GM12878 (cell line): ENCODE results near the gene FIBCD1. TPM values are rescaled to one million over a fixed set of nuclear protein-coding genes. Genes with fewer than 3 reads are reported as not detected.

Experiments
- ASH2L ChIP-seq: fragments of 300-600, 200-600 bp; sonication (generic); IDR thresholded peaks from 2 replicates; pipeline ENCODE4 v1.6.1; 2017; ENCODE audit warnings: low read depth, mild to moderate bottlenecking, borderline replicate concordance
- ATF7 ChIP-seq: fragments of 450-650 bp; IDR thresholded peaks from 2 replicates; pipeline ENCODE4 v1.6.1; 2016; ENCODE audit warnings: low read depth, mild to moderate bottlenecking
- BHLHE40 ChIP-seq, 2 experiments: fragments of 450-650 bp in 1 of 2; IDR thresholded peaks; 2 replicates each; pipeline ENCODE4 v1.6.1; 2011 to 2017; ENCODE audit warnings: low read depth in 2 of 2, borderline replicate concordance in 1 of 2, improper control_type of control experiment in 1 of 2, low read length in 1 of 2, mild to moderate bottlenecking in 1 of 2
- CEBPB ChIP-seq, 2 experiments: fragments of 150-350 bp in 1 of 2; IDR thresholded peaks; 2 replicates each; pipeline ENCODE4 v1.6.1; 2012 to 2014; ENCODE audit warnings: low read depth in 2 of 2, low read length in 2 of 2, borderline replicate concordance in 1 of 2, inconsistent platforms in 1 of 2
- CHD4 ChIP-seq: fragments of 200-600 bp; sonication (generic); IDR thresholded peaks from 2 replicates; pipeline ENCODE4 v1.6.1; 2016; ENCODE audit warnings: mild to moderate bottlenecking
- CREM ChIP-seq: IDR thresholded peaks from 2 replicates; pipeline ENCODE4 v1.6.1; 2014; ENCODE audit warnings: antibody characterized with exemption, low read depth
- ETV6 ChIP-seq, 2 experiments: fragments of 450-650 bp in 1 of 2; IDR thresholded peaks in 1 of 2; conservative IDR thresholded peaks in 1 of 2; 2 replicates each; pipeline ENCODE4 v1.6.1; 2014; ENCODE audit warnings: antibody characterized with exemption in 1 of 2, borderline replicate concordance in 1 of 2, low read depth in 1 of 2, mild to moderate bottlenecking in 1 of 2, moderate library complexity in 1 of 2
- EZH2 ChIP-seq: IDR thresholded peaks from 2 replicates; pipeline ENCODE4 v1.6.1; 2012; ENCODE audit warnings: low read depth, mild to moderate bottlenecking, control low read depth, inconsistent platforms, low read length, borderline replicate concordance; ENCODE audit not compliant: control insufficient read depth
- HCFC1 ChIP-seq: fragments of 150-350 bp; IDR thresholded peaks from 2 replicates; pipeline ENCODE4 v1.6.1; 2014; ENCODE audit warnings: low read length
- MEF2B ChIP-seq: fragments of 450-650 bp; IDR thresholded peaks from 2 replicates; pipeline ENCODE4 v1.6.1; 2018; ENCODE audit warnings: mild to moderate bottlenecking, moderate library complexity; ENCODE audit not compliant: partially characterized antibody, poor library complexity, severe bottlenecking
- PAX8 ChIP-seq: fragments of 450-650 bp; IDR thresholded peaks from 2 replicates; pipeline ENCODE4 v1.6.1; 2017; ENCODE audit warnings: mild to moderate bottlenecking, moderate library complexity
- POLR2A ChIP-seq: IDR thresholded peaks from 2 replicates; pipeline ENCODE4 v1.6.1; 2011; ENCODE audit warnings: low read depth, mild to moderate bottlenecking, low read length
- RCOR1 ChIP-seq: conservative IDR thresholded peaks from 2 replicates; pipeline ENCODE4 v1.6.1; 2012; ENCODE audit warnings: low read depth, low read length, improper control_type of control experiment
- RUNX3 ChIP-seq: IDR thresholded peaks from 2 replicates; pipeline ENCODE4 v1.6.1; 2012; ENCODE audit warnings: low read length, inconsistent platforms
- SIN3A ChIP-seq: IDR thresholded peaks from 2 replicates; pipeline ENCODE4 v1.6.1; 2012; ENCODE audit warnings: low read depth, low read length, improper control_type of control experiment
- SIX5 ChIP-seq: IDR thresholded peaks from 2 replicates; pipeline ENCODE4 v1.6.1; 2011; ENCODE audit warnings: mild to moderate bottlenecking, low read depth, low read length, moderate library complexity; ENCODE audit not compliant: severe bottlenecking
- SMARCA5 ChIP-seq: fragments of 450-650 bp; IDR thresholded peaks from 2 replicates; pipeline ENCODE4 v1.6.1; 2017; ENCODE audit warnings: mild to moderate bottlenecking
- SP1 ChIP-seq: IDR thresholded peaks from one replicate; pipeline ENCODE4 v1.6.1; 2011; ENCODE audit warnings: low read depth, low read length
- SREBF1 ChIP-seq: IDR thresholded peaks from 2 replicates; pipeline ENCODE4 v1.6.1; 2012; ENCODE audit warnings: mild to moderate bottlenecking, low read length
- SREBF2 ChIP-seq: IDR thresholded peaks from 2 replicates; pipeline ENCODE4 v1.6.1; 2012; ENCODE audit warnings: mild to moderate bottlenecking, low read length
- STAT1 ChIP-seq: fragments of 450-650 bp; conservative IDR thresholded peaks from 2 replicates; pipeline ENCODE4 v1.6.1; 2014; ENCODE audit warnings: antibody characterized with exemption, mild to moderate bottlenecking
- WRNIP1 ChIP-seq: IDR thresholded peaks from 2 replicates; pipeline ENCODE4 v1.6.1; 2011; ENCODE audit warnings: low read depth, low read length, improper control_type of control experiment, borderline replicate concordance
- ZBED1 ChIP-seq: IDR thresholded peaks from 2 replicates; pipeline ENCODE4 v1.6.1; 2016; ENCODE audit warnings: borderline replicate concordance
- polyA plus RNA-seq, 11 experiments: library from polyadenylated mRNA; depleted of rRNA in 4 of 11; unstranded in 6 of 11; stranded (reverse) in 5 of 11; fragments of >200 nt; fragmentation: Nextera tagmentation in 4 of 11; fragmentation: Illumina TruSeq in 1 of 11; extraction: Ambion mirVana in 4 of 11; extraction: Trizol in 1 of 11; gene quantifications; 1 replicate in 1 of 11; 2 replicates in 10 of 11; pipeline versions ENCODE4 v1.2.1 to v1.2.3, GENCODE V29; 2011 to 2016; ENCODE audit warnings: inconsistent platforms in 2 of 11, missing spikeins in 2 of 11, low read depth in 1 of 11
- total RNA-seq, 4 experiments: library from RNA; depleted of rRNA in 3 of 4; stranded (reverse); fragments of >200 nt in 3 of 4; fragmentation: Illumina TruSeq in 1 of 4; extraction: Trizol in 1 of 4; gene quantifications; 2 replicates each; pipeline versions ENCODE4 v1.2.1 to v1.2.3, GENCODE V29; 2013 to 2021
- TF ChIP-seq, protein P1 (sequence below): fragments of 450-650 bp; formaldehyde crosslinking; IDR thresholded peaks from 2 replicates; pipeline ENCODE4 v1.4.0; 2022; ENCODE audit warnings: mild to moderate bottlenecking, moderate library complexity
- TF ChIP-seq, protein P2 (sequence below): fragments of 150-350 bp; IDR thresholded peaks from 2 replicates; pipeline ENCODE4 v1.6.1; 2014; ENCODE audit warnings: mild to moderate bottlenecking, low read depth, low read length
- TF ChIP-seq, protein P3 (sequence below): fragments of 450-650 bp; IDR thresholded peaks from 2 replicates; pipeline ENCODE4 v1.6.1; 2017; ENCODE audit warnings: mild to moderate bottlenecking

Gene FIBCD1
- total and polyA plus RNA-seq, 10 of the 15 experiments (the other 5 are each of a cell fraction or from before 2014, with no cell fraction given), result 0.04 to 0.95 (median 0.25) TPM; not detected in 6

DNA sequence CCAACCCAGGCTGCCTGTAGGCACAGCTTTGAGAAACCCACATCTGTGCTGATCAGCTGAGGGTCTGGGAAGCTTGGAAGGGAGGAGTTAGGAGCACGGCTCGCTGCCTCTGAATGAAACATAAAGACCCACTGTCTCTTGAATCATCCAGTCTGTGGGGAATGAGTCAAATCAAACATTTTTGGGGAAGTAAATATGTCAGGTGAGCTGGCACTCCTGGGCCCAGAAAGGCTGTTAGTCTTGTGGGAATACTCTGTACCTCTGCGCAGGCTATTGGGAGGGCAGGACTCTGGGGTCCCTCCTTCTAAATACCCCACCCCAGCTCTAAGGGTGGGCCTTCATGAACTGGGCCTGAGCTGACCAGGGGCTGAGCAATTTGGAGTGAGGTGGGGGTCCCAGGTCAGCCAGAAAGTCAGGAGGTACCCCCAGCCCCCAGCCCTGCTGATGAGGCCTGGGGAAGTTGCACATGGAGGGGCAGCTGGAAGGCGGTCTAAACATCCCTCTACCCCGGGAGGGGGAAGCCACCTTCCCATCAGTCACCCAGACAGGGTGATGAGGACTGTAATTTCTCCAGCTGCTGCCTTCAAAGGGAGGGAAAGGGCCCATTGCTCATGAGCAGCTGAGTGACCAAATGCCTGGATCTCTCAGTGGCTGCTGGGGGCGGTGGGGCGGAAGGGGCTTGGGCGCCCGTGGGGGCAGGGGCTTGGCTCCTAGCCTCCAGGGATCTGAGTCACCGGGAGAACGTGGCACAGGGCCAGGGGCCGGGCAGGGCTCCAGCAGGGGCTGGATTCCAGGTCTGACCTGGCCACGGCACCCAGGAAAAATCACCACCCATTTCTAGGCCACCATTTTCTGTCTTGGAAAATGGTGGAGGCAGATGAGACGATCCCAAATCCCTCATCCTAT lies 10.8 kb downstream of the FIBCD1 start (continued):
- TF ChIP-seq, protein P1, sequence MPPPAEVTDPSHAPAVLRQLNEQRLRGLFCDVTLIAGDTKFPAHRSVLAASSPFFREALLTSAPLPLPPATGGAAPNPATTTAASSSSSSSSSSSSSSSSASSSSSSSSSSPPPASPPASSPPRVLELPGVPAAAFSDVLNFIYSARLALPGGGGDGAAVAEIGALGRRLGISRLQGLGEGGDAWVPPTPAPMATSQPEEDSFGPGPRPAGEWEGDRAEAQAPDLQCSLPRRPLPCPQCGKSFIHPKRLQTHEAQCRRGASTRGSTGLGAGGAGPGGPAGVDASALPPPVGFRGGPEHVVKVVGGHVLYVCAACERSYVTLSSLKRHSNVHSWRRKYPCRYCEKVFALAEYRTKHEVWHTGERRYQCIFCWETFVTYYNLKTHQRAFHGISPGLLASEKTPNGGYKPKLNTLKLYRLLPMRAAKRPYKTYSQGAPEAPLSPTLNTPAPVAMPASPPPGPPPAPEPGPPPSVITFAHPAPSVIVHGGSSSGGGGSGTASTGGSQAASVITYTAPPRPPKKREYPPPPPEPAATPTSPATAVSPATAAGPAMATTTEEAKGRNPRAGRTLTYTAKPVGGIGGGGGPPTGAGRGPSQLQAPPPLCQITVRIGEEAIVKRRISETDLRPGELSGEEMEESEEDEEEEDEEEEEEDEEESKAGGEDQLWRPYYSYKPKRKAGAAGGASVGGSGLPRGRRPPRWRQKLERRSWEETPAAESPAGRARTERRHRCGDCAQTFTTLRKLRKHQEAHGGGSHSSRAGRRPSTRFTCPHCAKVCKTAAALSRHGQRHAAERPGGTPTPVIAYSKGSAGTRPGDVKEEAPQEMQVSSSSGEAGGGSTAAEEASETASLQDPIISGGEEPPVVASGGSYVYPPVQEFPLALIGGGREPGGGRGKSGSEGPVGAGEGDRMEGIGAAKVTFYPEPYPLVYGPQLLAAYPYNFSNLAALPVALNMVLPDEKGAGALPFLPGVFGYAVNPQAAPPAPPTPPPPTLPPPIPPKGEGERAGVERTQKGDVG, result no peak
- peak; percentile 84 to 85; a peak in 3 of 4 replicates for TF ChIP-seq BHLHE40 (IDR thresholded peaks at IDR 0.05; ENCODE audit: borderline replicate concordance in 1 of 2, low read depth in 2 of 2, low read length in 1 of 2)
- no peak for TF ChIP-seq SIN3A
- TF ChIP-seq MEF2B, result peak; percentile 87
- no peak for TF ChIP-seq ASH2L
- no peak for TF ChIP-seq CEBPB (IDR thresholded peaks at IDR 0.05; ENCODE audit: borderline replicate concordance in 1 of 2, low read depth in 2 of 2, low read length in 2 of 2)
- TF ChIP-seq POLR2A, result no peak
- TF ChIP-seq ATF7, result peak; percentile 54
- TF ChIP-seq CHD4, result no peak
- TF ChIP-seq, protein P2, sequence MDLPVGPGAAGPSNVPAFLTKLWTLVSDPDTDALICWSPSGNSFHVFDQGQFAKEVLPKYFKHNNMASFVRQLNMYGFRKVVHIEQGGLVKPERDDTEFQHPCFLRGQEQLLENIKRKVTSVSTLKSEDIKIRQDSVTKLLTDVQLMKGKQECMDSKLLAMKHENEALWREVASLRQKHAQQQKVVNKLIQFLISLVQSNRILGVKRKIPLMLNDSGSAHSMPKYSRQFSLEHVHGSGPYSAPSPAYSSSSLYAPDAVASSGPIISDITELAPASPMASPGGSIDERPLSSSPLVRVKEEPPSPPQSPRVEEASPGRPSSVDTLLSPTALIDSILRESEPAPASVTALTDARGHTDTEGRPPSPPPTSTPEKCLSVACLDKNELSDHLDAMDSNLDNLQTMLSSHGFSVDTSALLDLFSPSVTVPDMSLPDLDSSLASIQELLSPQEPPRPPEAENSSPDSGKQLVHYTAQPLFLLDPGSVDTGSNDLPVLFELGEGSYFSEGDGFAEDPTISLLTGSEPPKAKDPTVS, result no peak
- peak; percentile 61 for TF ChIP-seq CREM
- TF ChIP-seq, protein P3, sequence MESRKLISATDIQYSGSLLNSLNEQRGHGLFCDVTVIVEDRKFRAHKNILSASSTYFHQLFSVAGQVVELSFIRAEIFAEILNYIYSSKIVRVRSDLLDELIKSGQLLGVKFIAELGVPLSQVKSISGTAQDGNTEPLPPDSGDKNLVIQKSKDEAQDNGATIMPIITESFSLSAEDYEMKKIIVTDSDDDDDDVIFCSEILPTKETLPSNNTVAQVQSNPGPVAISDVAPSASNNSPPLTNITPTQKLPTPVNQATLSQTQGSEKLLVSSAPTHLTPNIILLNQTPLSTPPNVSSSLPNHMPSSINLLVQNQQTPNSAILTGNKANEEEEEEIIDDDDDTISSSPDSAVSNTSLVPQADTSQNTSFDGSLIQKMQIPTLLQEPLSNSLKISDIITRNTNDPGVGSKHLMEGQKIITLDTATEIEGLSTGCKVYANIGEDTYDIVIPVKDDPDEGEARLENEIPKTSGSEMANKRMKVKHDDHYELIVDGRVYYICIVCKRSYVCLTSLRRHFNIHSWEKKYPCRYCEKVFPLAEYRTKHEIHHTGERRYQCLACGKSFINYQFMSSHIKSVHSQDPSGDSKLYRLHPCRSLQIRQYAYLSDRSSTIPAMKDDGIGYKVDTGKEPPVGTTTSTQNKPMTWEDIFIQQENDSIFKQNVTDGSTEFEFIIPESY, result no peak
- TF ChIP-seq RCOR1, result no peak
- peak; percentile 84 for TF ChIP-seq RUNX3
- TF ChIP-seq EZH2, result no peak
- no peak for TF ChIP-seq ETV6 (conservative IDR thresholded peaks at IDR 0.05 in 1 of 2, IDR thresholded peaks at IDR 0.05 in 1 of 2; ENCODE audit: borderline replicate concordance in 1 of 2, low read depth in 1 of 2)
- no peak for TF ChIP-seq ZBED1
- TF ChIP-seq WRNIP1, result no peak
- no peak for TF ChIP-seq SREBF1
- no peak for TF ChIP-seq STAT1
- peak; percentile 16; the same call in 1 of the 2 replicates for TF ChIP-seq SMARCA5
- TF ChIP-seq PAX8, result no peak
- TF ChIP-seq SP1, result no peak
- no peak for TF ChIP-seq SREBF2
- no peak for TF ChIP-seq SIX5
- TF ChIP-seq HCFC1, result no peak
